HepG2 (cell line): Measurements from ENCODE around the gene IQGAP2.

ENCODE experiments used
- ATF3 ChIP-seq: sonication (generic); formaldehyde crosslinking; IDR thresholded peaks from 2 replicates; pipeline ENCODE4 v1.4.0; 2020; ENCODE audit warnings: missing genetic modification reagents
- BCL3 ChIP-seq: sonication (generic); formaldehyde crosslinking; IDR thresholded peaks from 2 replicates; pipeline ENCODE4 v1.5.1; 2020; ENCODE audit warnings: mild to moderate bottlenecking, missing genetic modification reagents, moderate library complexity
- KLF16 ChIP-seq, 2 experiments: sonication (generic) in 1 of 2; formaldehyde crosslinking in 1 of 2; IDR thresholded peaks; 2 replicates each; pipeline versions ENCODE4 v1.6.1 to v1.8.0; 2016 to 2023; ENCODE audit warnings: missing genetic modification reagents in 2 of 2, missing compliant biosample characterization in 1 of 2
- MYC ChIP-seq: sonication (generic); formaldehyde crosslinking; IDR thresholded peaks from 2 replicates; pipeline ENCODE4 v1.9.0; 2021; ENCODE audit warnings: missing genetic modification reagents, borderline replicate concordance
- MYNN ChIP-seq: sonication (generic); formaldehyde crosslinking; IDR thresholded peaks from 2 replicates; pipeline ENCODE4 v1.4.0; 2020; ENCODE audit warnings: mild to moderate bottlenecking, low read depth, missing genetic modification reagents
- RXRA ChIP-seq: sonication (generic); formaldehyde crosslinking; IDR thresholded peaks from 2 replicates; pipeline ENCODE4 v1.5.1; 2020; ENCODE audit warnings: missing genetic modification reagents
- SMYD3 ChIP-seq: sonication (generic); formaldehyde crosslinking; IDR thresholded peaks from 2 replicates; pipeline ENCODE4 v1.8.1; 2023; ENCODE audit warnings: mild to moderate bottlenecking, missing genetic modification reagents
- SRF ChIP-seq: IDR thresholded peaks from 2 replicates; pipeline ENCODE4 v1.6.1; 2011; ENCODE audit warnings: mild to moderate bottlenecking, low read depth, low read length, moderate library complexity
- SUZ12 ChIP-seq: fragments of 150-350 bp; IDR thresholded peaks from 2 replicates; pipeline ENCODE4 v1.6.1; 2014; ENCODE audit warnings: low read depth, low read length
- ZNF124 ChIP-seq: sonication (generic); formaldehyde crosslinking; IDR thresholded peaks from 2 replicates; pipeline ENCODE4 v1.4.0; 2020; ENCODE audit warnings: missing genetic modification reagents
- ZNF569 ChIP-seq: sonication (generic); formaldehyde crosslinking; IDR thresholded peaks from 2 replicates; pipeline ENCODE4 v1.5.0; 2020; ENCODE audit warnings: mild to moderate bottlenecking, missing genetic modification reagents, moderate library complexity, borderline replicate concordance
- ZNF644 ChIP-seq: IDR thresholded peaks from 2 replicates; pipeline ENCODE4 v1.6.1; 2016; ENCODE audit warnings: low read depth

GRCh38 chr5:76560952-76561891 lies 158.1 kb downstream of the IQGAP2 start:
- no peak for TF ChIP-seq SRF
- TF ChIP-seq SMYD3 (CRISPR knock-in tag): no peak
- TF ChIP-seq MYNN: no peak
- TF ChIP-seq MYC (CRISPR knock-in tag): no peak
- TF ChIP-seq ZNF124 (CRISPR knock-in tag): no peak
- TF ChIP-seq KLF16 (CRISPR knock-in tag; IDR thresholded peaks at IDR 0.05): no peak
- TF ChIP-seq ZNF644 (CRISPR knock-in tag): no peak
- TF ChIP-seq ZNF569 (CRISPR knock-in tag): no peak
- TF ChIP-seq SUZ12: no peak
- no peak for TF ChIP-seq BCL3 (CRISPR knock-in tag)
- TF ChIP-seq ATF3 (CRISPR knock-in tag): no peak
- TF ChIP-seq RXRA (CRISPR knock-in tag): no peak
